Fibroblast of peridontal ligament (primary cell): ENCODE data around the gene CTNND2.

Source experiments
- DNase-seq: peaks from one replicate; pipeline ENCODE4 v3.0.0-alpha.2; 2010; ENCODE audit errors: extremely low read depth

Gene CTNND2

DNA sequence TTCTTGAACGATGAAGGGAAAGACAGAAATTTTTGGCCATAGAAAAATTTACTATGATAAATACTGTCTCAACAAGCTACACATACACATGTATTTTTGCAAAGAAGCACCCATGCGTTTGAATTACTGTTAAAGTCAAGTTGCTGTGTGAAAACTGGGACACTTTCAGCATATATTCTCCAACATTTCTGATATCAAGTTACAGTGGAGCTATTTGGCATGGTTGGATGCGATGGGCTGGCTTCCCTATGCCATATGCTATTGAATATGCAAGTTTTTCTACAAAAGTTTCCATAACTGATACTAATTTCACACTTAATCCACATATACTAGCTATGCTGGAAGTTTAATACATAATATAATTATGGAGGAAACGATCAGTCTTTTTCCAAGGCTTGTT lies 381.4 kb downstream of the CTNND2 start:
- DNase-seq = no peak

DNA sequence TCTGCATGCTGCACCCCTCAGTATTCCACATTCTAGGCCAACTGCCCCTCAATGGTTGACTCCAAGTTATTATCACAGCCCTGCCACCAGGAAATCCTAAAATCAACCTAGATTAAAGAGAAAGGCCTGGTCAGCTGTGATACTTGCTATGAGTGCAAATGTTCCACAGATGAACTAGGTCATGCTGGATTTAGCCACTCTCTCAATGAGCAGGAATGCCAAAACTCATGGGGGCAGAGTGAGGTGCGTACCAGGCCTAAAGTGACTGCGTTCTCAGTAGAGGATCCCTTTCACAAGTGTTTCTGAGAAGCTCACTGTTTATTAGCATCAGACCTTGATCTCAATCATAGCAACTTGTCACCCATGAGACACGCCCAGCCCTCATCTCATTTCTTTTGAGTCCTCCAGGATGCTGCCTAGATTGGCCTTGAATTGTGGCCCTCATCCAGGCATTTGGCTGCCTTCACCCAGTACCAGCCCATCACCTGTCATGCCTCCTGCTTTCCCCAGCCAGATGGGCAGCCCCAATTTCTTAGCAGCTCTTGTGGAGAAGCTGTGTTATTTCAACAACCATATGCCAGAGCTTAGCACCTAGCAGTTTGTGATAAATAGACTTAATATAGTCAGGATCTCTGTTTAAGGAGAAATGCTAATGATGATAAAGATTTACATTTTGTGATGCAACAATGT lies 383.9 kb downstream of the CTNND2 start:
- no peak for DNase-seq

DNA sequence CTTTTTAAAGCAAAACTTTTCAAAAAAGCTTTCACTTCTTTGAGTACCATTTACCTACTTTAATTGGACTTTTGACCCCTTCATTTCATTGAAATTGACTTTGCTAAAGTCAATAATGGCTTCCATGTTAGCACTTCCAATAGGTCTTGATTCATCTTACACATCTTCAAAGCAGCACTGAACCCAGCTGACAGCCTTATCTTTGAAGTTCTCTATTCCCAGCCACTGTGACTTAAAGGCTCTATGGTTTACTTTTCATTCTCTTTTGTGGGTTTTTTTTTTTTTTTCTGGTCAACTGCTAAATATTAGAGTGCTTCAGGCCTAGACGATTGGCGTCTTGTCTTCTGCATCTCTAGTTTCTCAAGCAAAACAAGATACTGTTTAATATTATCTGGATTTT lies 385.0 kb downstream of the CTNND2 start:
- DNase-seq = no peak

DNA sequence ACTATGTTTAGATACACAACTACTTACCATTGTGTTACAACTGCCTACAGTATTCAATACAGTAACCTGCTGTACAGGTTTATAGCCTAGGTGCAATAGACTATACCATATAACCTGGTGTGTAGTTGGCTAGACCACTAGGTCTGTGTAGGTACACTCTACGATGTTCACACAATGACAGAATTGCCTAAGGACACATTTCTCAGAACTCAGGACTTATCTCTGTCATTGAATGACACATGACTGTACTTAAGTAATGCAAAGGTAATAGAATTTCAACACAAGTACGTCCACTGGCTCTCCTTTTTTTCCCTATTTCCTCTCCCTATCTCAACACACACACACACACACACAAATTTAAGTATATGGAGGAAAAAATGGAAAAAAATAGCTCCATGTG lies 385.6 kb downstream of the CTNND2 start:
- DNase-seq = no peak

DNA sequence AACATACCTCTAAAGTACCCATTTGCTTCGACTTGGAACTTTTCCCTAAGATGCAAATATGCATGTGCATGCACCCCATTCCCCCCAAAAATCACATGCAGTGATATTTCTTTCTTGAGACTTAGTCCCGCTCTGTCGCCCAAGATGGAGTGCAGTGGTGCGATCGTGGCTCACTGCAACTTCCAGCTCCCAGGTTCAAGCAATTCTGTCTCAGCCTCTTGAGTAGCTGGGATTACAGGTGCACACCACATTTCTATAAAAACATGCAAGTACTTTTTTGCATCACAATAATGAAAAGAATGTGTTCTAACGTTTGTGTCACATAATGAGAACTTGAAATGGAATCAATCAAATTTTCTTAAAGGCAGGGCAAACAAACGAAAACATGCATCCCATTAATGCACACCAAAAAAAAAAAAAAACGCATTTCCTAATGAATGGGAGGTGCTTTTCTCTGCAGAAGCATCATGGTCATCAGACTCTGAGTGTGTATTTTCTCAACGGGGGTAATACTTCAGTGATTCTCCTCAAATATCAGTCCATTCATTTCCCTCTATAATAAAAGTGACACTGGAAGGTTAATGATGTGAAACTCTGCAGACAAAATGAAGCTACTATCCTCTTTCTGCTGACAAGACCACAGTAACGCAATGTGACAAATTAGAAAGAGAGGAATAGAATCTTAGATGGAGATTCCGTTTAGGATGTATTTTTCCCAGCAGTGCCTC lies 389.4 kb downstream of the CTNND2 start:
- DNase-seq = no peak

DNA sequence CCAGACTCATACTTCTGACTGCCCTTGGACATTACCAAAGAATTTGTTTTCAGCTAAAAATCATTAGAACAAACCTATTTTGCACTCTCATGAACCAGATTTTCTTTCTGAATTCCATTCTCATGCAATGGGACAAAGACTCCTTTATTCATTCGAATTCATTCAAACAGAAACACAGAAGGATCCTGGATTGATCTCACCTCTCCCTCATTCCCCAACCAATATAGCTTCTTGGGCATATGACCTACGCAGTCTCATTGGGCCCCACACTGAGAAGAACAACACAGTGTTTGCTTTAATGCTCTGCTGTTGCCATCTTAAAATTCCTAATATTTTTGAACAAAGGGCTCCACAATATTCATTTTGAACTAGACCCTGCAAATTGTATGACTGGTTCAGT lies 392.4 kb downstream of the CTNND2 start:
- DNase-seq = no peak

DNA sequence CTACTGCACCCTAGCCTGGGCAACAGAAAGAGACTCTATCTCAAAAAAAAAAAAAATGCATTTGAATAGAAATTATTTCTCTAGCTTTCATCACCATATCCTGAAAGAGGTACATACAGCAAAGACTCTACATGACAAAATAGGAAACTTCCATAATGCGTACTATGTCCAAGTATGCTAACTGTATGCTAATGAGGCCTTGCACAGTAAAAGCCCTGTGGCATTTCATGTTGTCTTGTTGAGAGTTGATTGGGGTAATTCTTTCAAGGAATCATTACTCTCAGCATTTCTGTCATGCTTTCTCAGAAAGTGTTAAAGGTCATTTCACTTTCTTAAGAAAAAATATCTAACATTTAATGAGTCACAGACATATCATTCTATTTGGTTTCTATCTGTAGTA lies 393.4 kb downstream of the CTNND2 start:
- no peak for DNase-seq

DNA sequence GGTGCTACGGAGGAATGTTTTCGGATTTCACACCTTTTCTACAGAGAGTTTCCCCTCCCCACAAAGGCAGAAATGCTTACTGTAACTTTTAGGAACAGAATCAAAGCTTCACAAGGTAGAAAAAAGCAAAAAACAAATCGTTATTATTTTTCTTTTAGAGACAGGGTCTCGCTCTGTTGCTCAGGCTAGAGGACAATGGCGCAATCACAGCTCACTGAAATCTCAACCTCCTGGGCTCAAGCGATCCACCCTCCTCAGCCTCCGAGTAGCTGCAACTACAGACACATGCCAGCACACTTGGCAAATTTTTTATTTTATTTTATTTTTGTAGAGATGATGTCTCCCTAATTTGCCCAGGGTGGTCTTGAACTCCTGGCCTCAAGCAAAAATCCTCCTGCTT lies 394.5 kb downstream of the CTNND2 start:
- no peak for DNase-seq

DNA sequence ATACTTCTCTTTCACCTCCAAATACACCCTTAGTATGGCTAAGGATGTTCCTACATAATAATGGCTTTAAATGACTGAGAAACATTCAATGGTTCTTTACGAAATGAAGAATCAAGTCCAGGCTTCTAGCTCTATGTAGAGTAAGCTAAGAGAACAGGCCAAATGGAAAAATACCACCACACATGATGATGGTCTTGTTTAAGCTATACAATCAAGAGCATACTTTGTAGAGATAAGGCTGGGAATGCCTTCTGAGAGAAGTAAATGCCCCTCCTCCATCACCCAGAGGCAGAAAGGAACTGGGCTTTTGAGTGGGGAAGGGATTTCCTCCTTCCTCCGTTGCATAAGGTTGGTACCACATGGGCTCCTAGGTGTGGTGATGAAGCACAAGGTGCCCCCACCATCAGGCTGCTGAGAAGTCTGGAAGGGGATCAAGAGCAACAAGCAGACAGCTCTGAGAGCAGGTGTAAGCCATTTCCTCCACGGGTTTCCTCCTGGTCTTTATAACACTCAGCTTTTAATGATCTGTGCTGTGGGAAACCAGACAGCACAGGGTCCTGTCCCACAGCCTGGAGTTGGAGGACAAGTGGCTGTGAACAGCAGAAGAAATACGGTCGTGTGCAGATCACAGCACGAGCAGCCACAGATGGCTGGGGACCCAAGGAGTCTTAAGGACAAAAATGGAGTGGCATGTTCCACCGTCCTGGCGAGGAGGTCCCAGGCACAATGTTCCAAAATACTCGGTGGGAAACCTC lies 396.9 kb downstream of the CTNND2 start:
- DNase-seq = no peak

DNA sequence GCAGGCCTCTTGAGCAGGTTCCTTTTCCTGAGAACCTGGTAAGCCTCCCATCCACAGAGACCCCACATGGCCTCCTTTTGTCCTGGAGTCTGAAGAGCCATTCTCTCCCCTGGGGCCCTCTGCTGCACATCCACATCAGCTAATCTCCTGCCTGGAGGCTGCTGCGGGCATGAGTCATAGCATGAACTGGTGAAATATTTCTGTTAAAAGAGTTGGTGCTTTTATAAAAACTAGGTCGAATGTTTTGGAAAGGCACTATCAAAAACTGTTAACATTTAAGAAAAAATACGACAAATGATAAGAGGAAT lies 399.4 kb downstream of the CTNND2 start:
- no peak for DNase-seq

DNA sequence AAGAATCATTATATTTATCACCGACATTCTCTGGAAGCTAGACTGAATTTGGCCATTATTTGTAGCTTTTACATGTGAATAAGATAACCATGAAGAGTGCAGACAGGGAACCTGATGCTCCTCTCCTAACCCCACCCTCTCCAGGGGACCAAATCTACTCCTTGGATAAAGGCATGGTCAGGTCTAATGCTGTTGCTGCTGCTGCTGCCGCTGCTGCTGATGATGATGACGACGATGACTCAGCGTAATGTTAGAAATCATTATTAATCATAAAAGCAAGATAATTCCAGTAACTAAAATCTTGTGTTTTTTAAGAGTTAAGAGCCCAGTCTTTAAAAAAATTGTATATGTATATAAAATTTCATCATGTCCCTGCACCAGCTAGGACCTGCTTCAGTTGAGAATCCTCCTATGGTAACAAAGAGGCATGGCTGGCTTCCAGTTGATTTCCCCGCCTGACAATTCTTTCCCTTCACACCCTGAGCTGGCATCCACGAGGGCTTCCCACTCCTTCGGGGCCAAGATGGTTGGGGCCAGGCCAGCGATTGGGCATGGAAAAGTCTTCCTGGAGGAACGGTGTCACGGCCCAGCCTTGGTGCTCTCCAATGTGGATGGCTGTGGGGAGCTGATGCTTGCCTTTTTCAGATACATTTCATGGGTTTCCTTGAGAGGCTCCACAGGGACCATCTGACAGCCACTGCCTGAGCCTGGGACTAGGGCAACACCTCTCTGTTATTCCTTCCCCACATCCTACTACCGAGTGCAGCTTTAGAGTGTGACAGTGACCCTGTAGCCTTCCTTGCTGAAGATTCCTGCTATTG lies 400.0 kb downstream of the CTNND2 start:
- DNase-seq = no peak

DNA sequence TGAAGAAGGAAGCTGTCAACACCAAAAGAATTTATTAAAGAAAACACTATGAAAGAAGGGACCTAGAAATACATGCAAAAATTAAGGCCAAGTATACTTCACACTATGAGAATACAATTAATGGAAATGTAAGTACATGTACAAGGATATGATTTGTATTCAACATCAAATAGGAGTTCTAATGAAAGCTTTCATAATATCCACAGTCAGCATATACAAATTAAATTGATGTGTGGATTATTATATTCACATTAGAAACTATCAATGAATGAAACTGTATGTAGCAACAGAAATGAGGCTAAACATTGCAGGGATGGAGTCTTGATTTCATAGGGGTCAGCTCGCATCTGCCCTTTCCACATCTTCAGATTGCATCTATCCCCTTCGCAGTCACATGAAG lies 401.5 kb downstream of the CTNND2 start:
- DNase-seq = no peak

DNA sequence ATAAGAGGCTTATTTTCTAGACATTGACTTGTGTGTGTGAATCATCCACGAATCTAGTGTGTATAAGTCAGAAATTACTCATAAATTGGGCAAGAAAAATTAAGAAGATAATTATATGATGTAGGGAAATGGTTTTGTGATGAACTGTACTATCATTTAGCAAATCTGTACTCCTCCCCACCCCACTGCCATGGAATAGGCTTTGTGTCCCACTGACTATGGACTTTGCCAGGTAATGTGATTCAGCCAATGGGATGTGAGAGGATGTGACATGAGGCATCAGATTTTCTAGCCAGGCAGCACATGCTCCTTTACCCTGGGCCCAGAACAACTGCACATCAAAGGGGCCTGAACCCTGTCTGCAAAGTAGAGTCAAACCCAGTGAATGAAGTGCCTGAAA lies 406.6 kb downstream of the CTNND2 start:
- DNase-seq = no peak

DNA sequence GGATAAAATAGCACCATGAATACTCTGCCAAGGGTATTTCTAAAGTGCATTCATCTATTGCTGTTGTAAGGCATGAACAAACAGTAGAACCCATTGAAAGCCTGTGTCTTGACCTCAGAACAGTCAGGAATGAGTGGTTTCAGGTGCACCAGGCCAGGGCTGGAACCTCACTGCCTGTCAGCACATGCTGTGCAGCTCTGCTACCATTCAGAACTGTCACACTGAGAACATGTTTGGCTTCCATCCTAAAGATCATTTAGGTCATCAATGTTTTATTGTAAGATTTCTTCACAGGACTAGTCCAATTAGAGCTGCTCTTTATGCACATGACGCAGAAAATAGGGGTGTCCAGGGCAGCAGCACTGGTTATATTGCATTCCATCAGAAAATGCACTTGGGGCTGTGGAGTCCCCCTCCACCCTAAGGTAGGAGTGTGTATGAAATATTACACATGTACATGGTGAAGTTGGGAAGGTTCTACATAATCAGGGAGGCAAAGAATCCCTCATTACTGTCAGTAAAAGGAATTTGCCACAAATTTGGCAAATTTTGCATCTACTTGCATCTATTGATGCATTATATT lies 408.0 kb downstream of the CTNND2 start:
- no peak for DNase-seq

DNA sequence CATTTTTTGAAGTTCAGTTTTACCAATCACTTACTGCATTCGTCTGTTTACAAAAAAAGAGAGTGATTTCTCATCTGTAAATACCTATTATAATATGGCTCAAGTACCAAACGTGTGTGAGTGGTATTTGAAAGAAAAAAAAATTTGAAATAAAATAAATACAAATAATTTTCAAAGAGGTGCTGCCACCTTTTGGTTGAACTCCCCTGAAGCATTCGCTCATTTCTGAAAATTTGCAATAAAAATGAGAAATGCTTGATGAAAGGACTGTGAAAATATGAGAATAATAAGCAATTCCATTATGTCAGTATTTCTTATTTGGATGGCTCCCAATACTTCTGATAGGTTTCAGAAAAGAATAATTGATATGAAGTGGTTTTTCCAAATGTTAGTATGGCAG lies 409.9 kb downstream of the CTNND2 start:
- DNase-seq = peak; percentile 10

DNA sequence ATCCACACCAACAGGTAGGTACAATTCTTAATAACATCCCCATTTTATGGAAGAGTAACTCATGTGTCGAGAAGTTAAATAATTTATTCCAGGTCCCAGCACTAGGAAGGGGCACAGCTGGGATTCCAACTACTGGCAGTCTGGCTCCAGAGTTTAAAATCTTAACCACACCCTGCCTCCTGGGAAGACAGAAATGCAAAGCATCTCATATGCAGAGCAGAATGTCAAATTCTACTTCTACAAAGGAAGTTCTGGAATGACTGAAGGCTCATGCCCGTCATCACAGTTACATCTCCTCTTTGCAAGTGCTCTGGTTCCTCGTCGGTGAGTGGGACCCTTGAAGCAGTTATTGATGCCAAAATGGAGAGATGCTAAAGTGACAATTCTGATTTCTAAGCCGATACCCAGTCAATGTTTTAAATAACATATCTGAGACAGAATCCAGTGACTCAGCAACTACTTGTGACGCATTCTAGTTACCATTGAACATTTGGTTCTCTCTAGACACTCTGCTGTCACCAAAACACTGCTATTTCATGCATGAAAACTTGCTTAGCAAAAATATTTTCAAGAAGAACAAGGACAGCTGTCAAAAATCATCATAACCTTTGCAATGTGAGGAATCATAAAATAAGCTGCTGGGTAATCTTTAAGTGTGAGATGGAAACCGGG lies 412.7 kb downstream of the CTNND2 start:
- no peak for DNase-seq

DNA sequence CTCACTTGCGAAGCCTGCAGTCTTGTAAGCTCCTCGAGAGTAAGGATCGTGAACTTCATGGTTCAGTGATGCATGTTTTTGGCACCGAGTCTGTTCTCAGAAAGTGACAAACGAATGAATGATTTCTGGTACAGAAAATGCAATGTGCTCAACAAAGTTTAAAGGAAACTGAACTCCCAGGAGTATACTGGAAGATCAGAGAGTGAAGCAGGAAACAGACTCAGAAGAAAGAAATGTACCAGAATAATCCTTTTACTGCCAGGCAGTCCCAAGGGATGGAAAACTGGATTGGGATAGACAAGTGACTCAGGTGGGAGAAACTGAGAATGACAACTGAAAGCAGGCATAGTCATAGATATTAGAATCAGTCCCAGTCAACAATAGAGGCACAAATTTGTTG lies 420.6 kb downstream of the CTNND2 start:
- no peak for DNase-seq

DNA sequence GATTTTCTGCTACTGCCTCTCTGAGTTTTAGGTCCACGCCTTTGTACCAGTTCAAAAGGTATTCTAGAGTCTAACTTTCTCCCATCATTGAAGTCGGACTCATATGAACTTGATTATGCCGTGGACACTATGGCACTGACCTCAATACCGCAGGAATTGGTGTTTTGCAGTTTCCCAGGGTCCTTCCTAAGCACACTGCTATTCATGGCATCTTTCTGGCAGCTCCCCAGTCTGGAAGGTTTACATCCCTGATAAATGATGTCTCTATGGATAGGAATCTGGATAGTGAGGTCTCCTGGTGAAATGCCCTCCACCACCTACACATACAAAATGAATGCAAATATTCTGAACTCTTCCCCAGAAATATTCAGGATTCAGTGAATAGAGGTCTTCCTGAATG lies 422.2 kb downstream of the CTNND2 start:
- peak; percentile 2 for DNase-seq

DNA sequence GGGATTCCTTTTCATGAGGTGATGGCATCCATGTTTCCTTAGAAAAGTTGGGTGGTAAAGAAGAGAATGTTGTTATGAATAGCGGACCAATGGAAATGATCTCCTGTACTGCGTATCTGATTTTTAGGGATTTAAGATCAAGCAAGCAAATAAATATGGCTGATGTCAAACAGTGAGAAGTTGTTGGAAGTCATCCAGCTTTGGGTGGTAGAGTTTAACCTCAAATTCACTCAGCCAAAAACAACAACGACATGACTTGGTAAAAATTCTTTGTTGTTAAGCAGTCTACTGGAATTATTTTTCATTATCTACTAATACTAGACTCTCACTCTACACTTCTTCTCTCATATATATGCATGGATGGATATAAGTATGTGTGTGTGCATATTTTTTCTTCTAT lies 426.5 kb downstream of the CTNND2 start:
- no peak for DNase-seq

DNA sequence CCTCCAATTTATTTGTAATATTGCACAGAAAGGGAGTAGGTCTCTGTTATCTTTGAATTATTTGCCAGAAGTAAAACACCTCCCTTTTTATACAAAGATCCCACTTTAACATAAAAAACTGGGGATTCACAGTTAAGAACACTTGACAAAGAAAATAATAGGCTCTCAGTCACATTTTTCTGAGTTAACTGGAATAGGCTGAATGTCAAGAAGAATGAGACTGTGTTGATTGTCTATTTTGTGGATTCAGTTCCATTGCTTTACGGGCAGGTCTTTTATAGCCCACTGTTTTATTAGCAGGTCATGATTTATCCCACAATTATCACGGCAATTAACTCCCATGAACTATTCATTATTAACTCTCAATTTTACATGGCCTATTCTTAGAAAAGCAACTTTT lies 427.4 kb downstream of the CTNND2 start:
- no peak for DNase-seq

DNA sequence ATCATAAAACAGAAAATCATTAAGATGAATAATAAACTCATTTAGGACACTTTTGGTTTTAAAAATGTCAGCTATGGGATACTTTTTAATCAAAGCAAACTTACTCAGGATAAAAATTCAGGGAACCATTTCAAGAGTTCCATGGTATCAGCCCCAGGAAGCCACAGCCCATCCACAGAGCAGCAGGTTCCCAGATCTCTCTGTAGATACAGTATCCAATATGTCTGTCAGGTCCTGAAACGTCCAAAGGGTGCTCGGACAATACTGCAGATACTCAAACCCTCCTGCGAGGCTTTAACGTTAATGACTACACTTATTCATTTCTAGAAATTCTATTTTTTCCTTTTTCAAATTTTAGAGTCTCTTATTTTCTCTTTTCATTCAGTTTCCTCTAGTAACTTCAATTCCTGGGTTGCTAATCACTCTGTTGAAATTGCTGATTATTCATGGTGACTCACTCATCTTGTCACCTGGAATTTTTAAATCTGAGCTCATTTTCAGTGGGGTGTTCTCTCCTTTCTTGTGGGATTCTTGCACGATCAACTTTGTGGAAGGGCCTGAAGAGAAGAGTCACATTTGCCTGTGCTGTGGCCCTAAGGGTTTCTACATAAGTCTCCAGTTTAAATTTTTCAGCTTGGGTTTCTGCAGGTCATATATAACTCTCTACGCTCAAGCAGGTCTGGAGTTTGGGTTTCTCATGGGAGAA lies 435.8 kb downstream of the CTNND2 start:
- no peak for DNase-seq
